ENCODE data around the gene CHGA. TPM values are rescaled to one million over a fixed set of nuclear protein-coding genes. Genes with fewer than 3 reads are reported as not detected.

Gene CHGA
- polyA plus RNA-seq, 1 donor from 2014 or later = 131 TPM

- Histone ChIP-seq H3K4me3 (ENCODE audit: low read length) (no peak overlapping the region), H3K9ac (ENCODE audit: low read length) (no peak overlapping the region), H3K36me3 (ENCODE audit: insufficient read depth, low read length) (no peaks in the 10 kb centered on the region), H3F3A (ENCODE audit: insufficient read depth, low read length, poor library complexity, severe bottlenecking) (no peaks in the 10 kb centered on the region), H3K79me2 (replicated peaks; ENCODE audit: insufficient read depth, low read length) (no peaks in the 10 kb centered on the region), H3K9me3 (ENCODE audit: low read length) (no peaks in the 10 kb centered on the region), H2AFZ (ENCODE audit: low read depth, low read length) (no peak overlapping the region), H4K20me1 (ENCODE audit: insufficient read depth) (no peaks in the 10 kb centered on the region), H3K27me3 (ENCODE audit: insufficient read depth, low read depth, low read length) (no peaks in the 10 kb centered on the region), H3K9me2 (ENCODE audit: insufficient read depth, low read length) (no peaks in the 10 kb centered on the region), H3K27ac (ENCODE audit: low read length) (no peak overlapping the region), H3K4me2 (ENCODE audit: low read length) (no peak overlapping the region)
- no peak for TF ChIP-seq EP300 (conservative IDR thresholded peaks at IDR 0.05; ENCODE audit: poor library complexity, severe bottlenecking)
- no peak for TF ChIP-seq RAD21 (conservative IDR thresholded peaks at IDR 0.05)
- no peak for TF ChIP-seq EZH2 (IDR thresholded peaks at IDR 0.05; ENCODE audit: borderline replicate concordance, insufficient read depth, low read length, poor library complexity, severe bottlenecking)
- no peak for TF ChIP-seq MXI1 (conservative IDR thresholded peaks at IDR 0.05; ENCODE audit: poor library complexity, severe bottlenecking)
Observed at GRCh38 chr14:92931681-92932447, 8.9 kb downstream of the CHGA start.

- Histone ChIP-seq H2AFZ (ENCODE audit: low read depth, low read length) (no peak overlapping the region), H4K20me1 (ENCODE audit: insufficient read depth) (no peaks in the 10 kb centered on the region), H3K4me2 (ENCODE audit: low read length) (no peak overlapping the region), H3K27ac (ENCODE audit: low read length) (no peak overlapping the region), H3K27me3 (ENCODE audit: insufficient read depth, low read depth, low read length) (no peaks in the 10 kb centered on the region), H3F3A (ENCODE audit: insufficient read depth, low read length, poor library complexity, severe bottlenecking) (no peaks in the 10 kb centered on the region), H3K36me3 (ENCODE audit: insufficient read depth, low read length) (no peaks in the 10 kb centered on the region), H3K4me3 (ENCODE audit: low read length) (no peak overlapping the region), H3K9me3 (ENCODE audit: low read length) (no peaks in the 10 kb centered on the region), H3K9me2 (ENCODE audit: insufficient read depth, low read length) (no peaks in the 10 kb centered on the region), H3K9ac (ENCODE audit: low read length) (no peak overlapping the region), H3K79me2 (replicated peaks; ENCODE audit: insufficient read depth, low read length) (no peaks in the 10 kb centered on the region)
- TF ChIP-seq POLR2AphosphoS5 (IDR thresholded peaks at IDR 0.05) (no peak), RAD21 (conservative IDR thresholded peaks at IDR 0.05) (no peak), TAF1 (IDR thresholded peaks at IDR 0.05; ENCODE audit: low read depth) (no peak), REST (IDR thresholded peaks at IDR 0.05; ENCODE audit: borderline replicate concordance) (no peak), SMC3 (conservative IDR thresholded peaks at IDR 0.05; ENCODE audit: poor library complexity) (no peak), MXI1 (conservative IDR thresholded peaks at IDR 0.05; ENCODE audit: poor library complexity, severe bottlenecking) (no peak), EP300 (conservative IDR thresholded peaks at IDR 0.05; ENCODE audit: poor library complexity, severe bottlenecking) (no peak), CTCF (IDR thresholded peaks at IDR 0.05; ENCODE audit: poor library complexity, severe bottlenecking) (no peak), EZH2 (IDR thresholded peaks at IDR 0.05; ENCODE audit: borderline replicate concordance, insufficient read depth, low read length, poor library complexity, severe bottlenecking) (no peak)
Observed at GRCh38 chr14:92932448-92933395, 9.8 kb downstream of the CHGA start.

All from neural cell (in vitro differentiated cells).